ENCODE data around the gene HCN4.

Gene HCN4

GRCh38 chr15:73355612-73356265 lies 13.0 kb downstream of the HCN4 start:
- no peak for TF ChIP-seq CTCF (conservative IDR thresholded peaks at IDR 0.05)
- H3K27ac ChIP-seq = no peak overlapping the region

- TF ChIP-seq CTCF (conservative IDR thresholded peaks at IDR 0.05) = no peak
- H3K27ac ChIP-seq = no peak overlapping the region
Observed at GRCh38 chr15:73354241-73354640, 14.5 kb downstream of the HCN4 start.

- H3K27ac ChIP-seq = no peak overlapping the region
- TF ChIP-seq CTCF (conservative IDR thresholded peaks at IDR 0.05) = no peak
Observed at GRCh38 chr15:73353734-73354133, 15.0 kb downstream of the HCN4 start.

GRCh38 chr15:73352082-73352481 lies 16.7 kb downstream of the HCN4 start:
- no peak overlapping the region for H3K27ac ChIP-seq
- no peak for TF ChIP-seq CTCF (conservative IDR thresholded peaks at IDR 0.05)

- TF ChIP-seq CTCF (conservative IDR thresholded peaks at IDR 0.05) = no peak
- H3K27ac ChIP-seq = no peak overlapping the region
Observed at GRCh38 chr15:73349191-73349590, 19.6 kb downstream of the HCN4 start.

- H3K27ac ChIP-seq = no peak overlapping the region
- no peak for TF ChIP-seq CTCF (conservative IDR thresholded peaks at IDR 0.05)
Observed at GRCh38 chr15:73346735-73347312, 21.9 kb downstream of the HCN4 start.

GRCh38 chr15:73345658-73346057 lies 23.1 kb downstream of the HCN4 start:
- no peak for TF ChIP-seq CTCF (conservative IDR thresholded peaks at IDR 0.05)
- no peak overlapping the region for H3K27ac ChIP-seq
